ENCODE results near the gene ROR2.

The ROR2 gene

DNA sequence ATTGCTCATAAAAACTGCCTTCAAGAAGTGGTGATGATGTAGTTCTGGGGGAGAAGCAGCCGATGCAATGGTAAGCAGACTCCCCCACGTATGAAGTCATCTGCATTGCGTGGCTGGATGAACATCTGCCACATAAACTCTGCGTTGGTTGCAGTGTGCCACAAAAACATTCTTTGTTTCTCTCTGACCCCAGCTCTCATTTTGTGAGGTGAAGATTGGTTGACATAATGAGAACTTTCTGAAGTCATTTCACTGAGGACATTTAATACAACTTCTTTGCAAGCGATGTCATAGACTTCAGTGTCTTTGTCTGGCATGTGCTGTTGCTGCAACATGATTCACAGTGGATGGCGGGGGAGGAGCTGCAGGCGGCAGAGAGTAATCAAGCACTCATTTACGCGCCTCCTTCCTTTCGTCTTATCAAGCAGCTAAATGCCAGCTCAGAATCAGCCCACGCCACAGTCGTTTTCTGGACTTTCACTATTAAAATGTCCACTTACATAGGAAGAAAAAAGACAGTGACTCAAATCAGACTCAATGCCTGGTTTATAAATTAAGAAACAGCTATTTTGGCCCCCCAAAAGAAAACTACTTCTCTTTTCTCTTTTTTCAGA lies 434.8 kb downstream of the ROR2 start:
- peak; percentile 38 for DNase-seq (ENCODE audit: low read depth)

Measured in GM04504 (cell line).